Measurements from ENCODE around the gene HM13. TPM values are rescaled to one million over a fixed set of nuclear protein-coding genes. Genes with fewer than 3 reads are reported as not detected.
"Not testable (repeated sequence)": the region's sequence is repeated elsewhere in the genome, so short reads cannot be mapped to it uniquely, and the experiment has no call there.

HM13 gene
- total RNA-seq, 2 experiments from 2014 or later = 51.3 to 148 TPM

DNA sequence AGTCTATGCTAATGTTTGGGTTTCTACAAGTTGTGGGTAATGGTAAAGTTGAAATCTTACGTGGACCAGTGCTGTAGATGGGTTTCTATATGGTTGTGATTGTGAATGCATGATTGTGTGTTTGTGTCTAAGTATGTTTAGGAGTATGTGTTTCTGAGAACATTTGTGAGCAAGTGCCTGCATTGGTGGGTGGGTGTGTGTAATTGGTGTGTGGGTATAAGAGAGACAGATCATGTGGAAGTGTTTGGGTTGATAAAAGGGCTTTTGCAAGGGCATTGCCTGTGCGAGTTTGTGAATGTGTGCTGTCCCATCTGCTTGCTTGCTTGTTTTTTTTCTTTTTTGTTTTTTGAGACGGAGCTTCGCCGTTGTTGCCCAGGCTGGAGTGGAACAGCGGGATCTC is 65.0 kb downstream of the HM13 start:
- no peak overlapping the region for H3K4me3 ChIP-seq (ENCODE audit: low read depth, low read length, poor library complexity, severe bottlenecking)
- DNase-seq (ENCODE audit: low spot score) = no peak
- no peak overlapping the region for H2AFZ ChIP-seq (ENCODE audit: low read length)
- POLR2A ChIA-PET = interaction anchor here (0.6 kb wide), 2 partner anchors 14 to 145 kb away, joined by 4 to 8 read pairs; no protein-coding TSS in a partner anchor
- no peak overlapping the region for H3K4me2 ChIP-seq (ENCODE audit: low read length)
- H3K36me3 ChIP-seq (ENCODE audit: insufficient read depth, low read length) = no peaks in the 10 kb centered on the region
- CTCF ChIA-PET (ENCODE audit: unreplicated experiment) = no interaction called here
- H3K79me2 ChIP-seq (ENCODE audit: insufficient read depth, low read depth, low read length) = no peaks in the 10 kb centered on the region
- TF ChIP-seq, protein P1, sequence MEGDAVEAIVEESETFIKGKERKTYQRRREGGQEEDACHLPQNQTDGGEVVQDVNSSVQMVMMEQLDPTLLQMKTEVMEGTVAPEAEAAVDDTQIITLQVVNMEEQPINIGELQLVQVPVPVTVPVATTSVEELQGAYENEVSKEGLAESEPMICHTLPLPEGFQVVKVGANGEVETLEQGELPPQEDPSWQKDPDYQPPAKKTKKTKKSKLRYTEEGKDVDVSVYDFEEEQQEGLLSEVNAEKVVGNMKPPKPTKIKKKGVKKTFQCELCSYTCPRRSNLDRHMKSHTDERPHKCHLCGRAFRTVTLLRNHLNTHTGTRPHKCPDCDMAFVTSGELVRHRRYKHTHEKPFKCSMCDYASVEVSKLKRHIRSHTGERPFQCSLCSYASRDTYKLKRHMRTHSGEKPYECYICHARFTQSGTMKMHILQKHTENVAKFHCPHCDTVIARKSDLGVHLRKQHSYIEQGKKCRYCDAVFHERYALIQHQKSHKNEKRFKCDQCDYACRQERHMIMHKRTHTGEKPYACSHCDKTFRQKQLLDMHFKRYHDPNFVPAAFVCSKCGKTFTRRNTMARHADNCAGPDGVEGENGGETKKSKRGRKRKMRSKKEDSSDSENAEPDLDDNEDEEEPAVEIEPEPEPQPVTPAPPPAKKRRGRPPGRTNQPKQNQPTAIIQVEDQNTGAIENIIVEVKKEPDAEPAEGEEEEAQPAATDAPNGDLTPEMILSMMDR (conservative IDR thresholded peaks at IDR 0.05; ENCODE audit: low read length) = no peak
- TF ChIP-seq EZH2phosphoT487 (IDR thresholded peaks at IDR 0.05; ENCODE audit: borderline replicate concordance, low read depth, low read length) = no peak
- H3K9me3 ChIP-seq (ENCODE audit: low read length) = no peaks in the 10 kb centered on the region
- H3K4me1 ChIP-seq (ENCODE audit: insufficient read depth, low read length, poor library complexity, severe bottlenecking) = no peaks in the 10 kb centered on the region
- no peaks in the 10 kb centered on the region for H3K9me2 ChIP-seq (ENCODE audit: insufficient read depth, low read length)
- BruUV-seq (replicated peaks) = no TSS peak
- no peaks in the 10 kb centered on the region for H4K20me1 ChIP-seq (ENCODE audit: insufficient read depth, low read length)
- H3K27ac ChIP-seq (ENCODE audit: low read depth, low read length, poor library complexity, severe bottlenecking) = no peak overlapping the region
- intact Hi-C loops (cut with micrococcal nuclease; ENCODE audit: unreplicated experiment) = no loop called here

DNA sequence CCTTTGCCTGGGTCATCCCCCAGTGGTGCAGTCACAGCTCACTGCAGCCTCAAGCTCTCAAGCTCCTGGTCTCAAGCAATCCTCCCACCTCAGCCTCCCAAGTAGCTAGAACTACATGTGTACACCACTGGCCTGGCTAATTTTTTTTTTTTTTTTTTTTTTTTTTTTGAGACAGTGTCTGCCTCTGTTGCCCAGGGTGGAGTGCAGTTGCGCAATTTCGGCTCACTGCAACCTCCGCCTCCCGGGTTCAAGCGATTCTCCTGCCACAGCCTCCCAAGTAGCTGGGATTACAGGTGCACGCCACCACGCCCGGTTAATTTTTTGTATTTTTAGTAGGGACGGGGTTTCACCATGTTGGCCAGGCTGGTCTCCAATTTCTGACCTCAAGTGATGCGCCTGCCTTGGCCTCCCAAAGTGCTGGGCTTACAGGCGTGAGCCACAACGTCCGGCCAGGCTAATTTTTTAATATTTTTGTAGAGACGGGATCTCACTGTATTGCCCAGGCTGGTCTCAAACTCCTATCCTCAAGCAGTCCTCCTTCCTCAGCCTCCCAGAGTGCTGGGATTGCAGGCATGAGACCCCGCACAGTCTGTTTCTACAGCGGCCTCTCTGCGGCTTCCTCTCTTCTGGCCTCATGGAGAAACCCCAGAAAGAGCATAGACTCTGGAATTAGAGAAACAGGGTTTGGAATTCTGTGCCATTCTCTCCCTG is 65.9 kb downstream of the HM13 start:
- H3K79me2 ChIP-seq (ENCODE audit: insufficient read depth, low read depth, low read length); H2AFZ ChIP-seq (ENCODE audit: low read length); H3K4me2 ChIP-seq (ENCODE audit: low read length); H3K27ac ChIP-seq (ENCODE audit: low read depth, low read length, poor library complexity, severe bottlenecking); H3K9me3 ChIP-seq (ENCODE audit: low read length); H3K4me3 ChIP-seq (ENCODE audit: low read depth, low read length, poor library complexity, severe bottlenecking); H3K9me2 ChIP-seq (ENCODE audit: insufficient read depth, low read length); BruUV-seq (replicated peaks); intact Hi-C loops (cut with micrococcal nuclease; ENCODE audit: unreplicated experiment); H3K4me1 ChIP-seq (ENCODE audit: insufficient read depth, low read length, poor library complexity, severe bottlenecking); DNase-seq (ENCODE audit: low spot score); H4K20me1 ChIP-seq (ENCODE audit: insufficient read depth, low read length); H3K36me3 ChIP-seq (ENCODE audit: insufficient read depth, low read length); CTCF ChIA-PET (ENCODE audit: unreplicated experiment): not testable (repeated sequence)
- POLR2A ChIA-PET = interaction anchor here (0.6 to 0.9 kb wide), 4 partner anchors 11 to 144 kb away, joined by 3 to 8 read pairs (median 5); no protein-coding TSS in a partner anchor

DNA sequence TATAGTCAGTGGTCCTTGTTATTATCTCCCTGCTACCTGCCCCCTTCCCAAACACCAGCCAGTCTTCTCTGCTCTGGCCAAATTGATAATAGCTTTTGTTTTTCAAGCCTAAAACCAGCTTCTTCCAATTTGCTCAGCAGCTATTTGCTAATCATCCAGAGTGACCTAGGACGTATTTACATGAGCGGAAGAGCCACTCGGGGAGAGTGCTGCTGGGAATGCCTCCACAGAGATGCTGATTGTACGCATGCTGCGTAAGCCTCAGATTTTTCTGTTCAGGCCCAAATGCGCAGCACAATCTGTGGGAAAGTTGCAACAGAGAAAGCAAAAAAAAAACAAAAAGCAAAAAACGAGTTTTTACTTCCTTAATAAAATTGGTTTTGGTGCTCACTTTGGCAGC is 66.5 kb downstream of the HM13 start:
- H3K9me3 ChIP-seq (ENCODE audit: low read length) = no peaks in the 10 kb centered on the region
- no peaks in the 10 kb centered on the region for H4K20me1 ChIP-seq (ENCODE audit: insufficient read depth, low read length)
- no TSS peak for BruUV-seq (replicated peaks)
- H3K4me1 ChIP-seq (ENCODE audit: insufficient read depth, low read length, poor library complexity, severe bottlenecking) = no peaks in the 10 kb centered on the region
- CTCF ChIA-PET (ENCODE audit: unreplicated experiment) = no interaction called here
- intact Hi-C loops (cut with micrococcal nuclease; ENCODE audit: unreplicated experiment) = no loop called here
- H3K79me2 ChIP-seq (ENCODE audit: insufficient read depth, low read depth, low read length) = no peaks in the 10 kb centered on the region
- H3K27ac ChIP-seq (ENCODE audit: low read depth, low read length, poor library complexity, severe bottlenecking) = no peak overlapping the region
- no peaks in the 10 kb centered on the region for H3K36me3 ChIP-seq (ENCODE audit: insufficient read depth, low read length)
- TF ChIP-seq, protein P1 (conservative IDR thresholded peaks at IDR 0.05; ENCODE audit: low read length) = no peak
- TF ChIP-seq EZH2phosphoT487 (IDR thresholded peaks at IDR 0.05; ENCODE audit: borderline replicate concordance, low read depth, low read length) = no peak
- H2AFZ ChIP-seq (ENCODE audit: low read length) = no peak overlapping the region
- POLR2A ChIA-PET = interaction anchor here (0.9 kb wide), 2 partner anchors 11 to 30 kb away, joined by 3 to 6 read pairs; no protein-coding TSS in a partner anchor
- H3K4me3 ChIP-seq (ENCODE audit: low read depth, low read length, poor library complexity, severe bottlenecking) = no peak overlapping the region
- H3K9me2 ChIP-seq (ENCODE audit: insufficient read depth, low read length) = no peaks in the 10 kb centered on the region
- H3K4me2 ChIP-seq (ENCODE audit: low read length) = no peak overlapping the region
- DNase-seq (ENCODE audit: low spot score) = no peak
